Measurements from ENCODE around the gene PARD3B. TPM values are rescaled to one million over a fixed set of nuclear protein-coding genes. Genes with fewer than 3 reads are reported as not detected.

Gene PARD3B
- total RNA-seq, 1 donor from 2014 or later, result 29.4 TPM

- DNase-seq (ENCODE audit: low spot score), result no peak
These were observed 986.3 kb downstream of the PARD3B start for GRCh38 chr2:205531489-205532148.

DNA sequence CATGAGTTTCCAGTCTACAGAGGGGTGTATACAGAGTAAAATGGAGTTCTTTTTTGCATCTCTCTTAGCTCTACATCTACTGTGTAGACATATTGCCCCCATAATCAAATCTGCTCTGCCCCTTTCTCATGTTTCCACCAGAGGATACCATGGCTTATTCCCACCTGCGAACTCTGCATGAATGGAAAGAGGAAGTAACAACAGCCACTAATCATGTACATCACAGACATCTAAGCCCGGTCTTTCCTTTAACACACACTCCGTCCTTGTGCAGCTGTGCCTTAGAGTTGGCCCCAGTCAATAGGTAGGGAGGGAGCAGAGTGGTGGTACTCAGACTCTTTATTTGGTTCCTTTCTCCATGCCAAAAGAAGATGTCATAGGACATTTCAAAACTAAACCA lies 989.7 kb downstream of the PARD3B start:
- DNase-seq (ENCODE audit: low spot score), result no peak

DNA sequence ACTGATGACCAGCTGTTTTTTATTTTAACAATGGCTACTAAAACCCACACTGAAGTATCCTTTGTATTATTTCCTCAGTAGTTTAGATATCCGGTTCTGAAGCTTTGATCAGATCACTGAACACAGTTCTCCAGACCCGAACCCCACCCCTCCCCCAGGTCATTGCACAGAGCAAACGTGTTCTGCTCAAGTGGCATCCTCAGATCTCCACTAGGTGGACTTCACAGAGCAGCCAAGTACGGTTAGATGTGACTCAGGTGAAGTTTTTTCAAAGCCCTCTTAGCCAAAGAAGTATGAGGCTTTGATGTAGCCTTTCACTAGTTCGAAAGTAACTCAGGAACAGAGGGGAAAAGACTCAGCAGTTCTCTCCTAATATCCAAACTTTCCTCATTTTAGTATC lies 994.3 kb downstream of the PARD3B start:
- no peak for DNase-seq (ENCODE audit: low spot score)

- DNase-seq (ENCODE audit: low spot score), result no peak
These were observed 994.8 kb downstream of the PARD3B start for GRCh38 chr2:205540036-205540435.

DNA sequence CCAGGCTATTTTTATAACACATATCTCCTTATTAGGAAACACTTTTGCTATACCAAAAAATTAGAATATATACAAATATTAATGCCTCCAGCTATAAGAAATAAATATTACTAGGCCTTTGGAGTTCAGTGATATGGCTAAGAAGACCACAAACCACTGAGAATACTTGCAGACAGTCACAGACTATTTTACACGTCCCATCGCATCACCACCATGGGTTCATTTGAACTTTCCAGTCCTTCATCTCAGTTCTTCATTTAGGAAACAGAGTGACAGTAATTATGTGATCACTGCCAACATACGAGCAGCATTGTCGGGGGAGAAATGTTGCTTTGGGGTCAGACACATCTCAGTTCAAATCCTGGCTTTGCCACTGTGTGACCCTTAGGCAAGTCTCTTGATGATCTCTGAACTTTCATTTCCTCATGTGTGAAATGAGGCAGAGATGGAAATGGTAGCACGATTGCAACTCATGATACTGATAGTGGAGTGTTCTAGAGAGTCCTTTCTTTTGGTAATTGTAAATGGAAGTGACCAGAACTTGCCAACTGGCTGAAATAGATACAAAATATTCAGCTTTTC lies 998.1 kb downstream of the PARD3B start:
- DNase-seq (ENCODE audit: low spot score), result no peak

GRCh38 chr2:205543937-205544702 lies 998.8 kb downstream of the PARD3B start:
- DNase-seq (ENCODE audit: low spot score), result no peak

- no peak for DNase-seq (ENCODE audit: low spot score)
These were observed 1000.9 kb downstream of the PARD3B start for GRCh38 chr2:205545971-205546816.

DNA sequence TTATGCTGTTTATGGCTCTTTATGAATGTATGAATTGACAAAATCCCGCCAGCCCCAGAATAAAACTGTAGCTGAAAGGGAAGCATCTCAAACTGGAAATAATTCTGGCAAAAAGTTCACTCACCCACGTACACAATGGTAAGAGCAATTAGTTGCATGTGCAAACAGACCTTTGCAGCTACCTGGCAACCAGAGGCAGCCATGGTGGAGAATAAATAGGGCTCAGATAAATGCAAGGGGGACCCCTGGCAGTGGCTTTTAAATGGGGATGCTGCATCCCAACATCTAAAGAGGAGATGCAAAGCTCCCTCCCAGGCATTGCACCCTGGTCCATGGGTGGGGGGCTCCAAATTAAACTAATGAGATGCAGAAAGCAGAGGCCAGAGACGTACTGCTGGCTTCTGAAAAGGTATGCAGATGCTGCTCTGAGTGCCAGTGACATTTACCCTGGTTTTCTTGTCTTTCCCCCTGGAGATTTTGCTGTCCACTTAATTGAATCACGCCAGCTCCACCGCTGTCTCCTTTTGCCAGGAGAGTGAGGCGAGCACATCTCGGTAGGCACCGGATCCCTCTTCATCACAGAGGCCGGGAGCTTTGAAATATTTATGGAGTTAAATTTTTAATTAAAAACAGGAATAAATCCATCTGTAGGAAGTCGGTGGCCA lies 1010.4 kb downstream of the PARD3B start:
- DNase-seq (ENCODE audit: low spot score), result no peak

DNA sequence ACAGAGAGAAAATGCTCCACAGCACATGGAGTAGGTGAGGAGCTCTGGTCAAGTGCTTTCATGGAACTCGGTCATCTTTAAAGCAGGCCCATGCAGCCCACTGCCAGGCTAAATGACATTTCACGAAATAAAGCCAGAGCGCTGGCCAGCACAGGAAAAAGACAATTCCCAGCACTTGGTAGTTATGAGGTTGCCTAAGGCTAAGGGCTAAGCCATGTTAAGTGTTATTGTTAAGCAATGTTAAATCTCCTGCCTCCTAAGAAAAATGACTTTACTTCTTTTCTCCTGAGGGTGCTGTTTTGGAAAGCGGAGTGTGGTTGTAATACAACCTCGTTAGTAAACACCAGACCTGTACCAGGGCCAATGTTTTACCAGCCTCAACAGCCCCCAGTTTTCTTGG lies 1011.1 kb downstream of the PARD3B start:
- DNase-seq (ENCODE audit: low spot score), result no peak

GRCh38 chr2:205556841-205557539 lies 1011.7 kb downstream of the PARD3B start:
- no peak for DNase-seq (ENCODE audit: low spot score)

GRCh38 chr2:205557873-205558272 lies 1012.6 kb downstream of the PARD3B start:
- no peak for DNase-seq (ENCODE audit: low spot score)

- no peak for DNase-seq (ENCODE audit: low spot score)
These were observed 1016.2 kb downstream of the PARD3B start for GRCh38 chr2:205561441-205561840.

GRCh38 chr2:205563646-205564045 lies 1018.4 kb downstream of the PARD3B start:
- DNase-seq (ENCODE audit: low spot score), result no peak

- DNase-seq (ENCODE audit: low spot score), result no peak
These were observed 1019.3 kb downstream of the PARD3B start for GRCh38 chr2:205564346-205565141.

DNA sequence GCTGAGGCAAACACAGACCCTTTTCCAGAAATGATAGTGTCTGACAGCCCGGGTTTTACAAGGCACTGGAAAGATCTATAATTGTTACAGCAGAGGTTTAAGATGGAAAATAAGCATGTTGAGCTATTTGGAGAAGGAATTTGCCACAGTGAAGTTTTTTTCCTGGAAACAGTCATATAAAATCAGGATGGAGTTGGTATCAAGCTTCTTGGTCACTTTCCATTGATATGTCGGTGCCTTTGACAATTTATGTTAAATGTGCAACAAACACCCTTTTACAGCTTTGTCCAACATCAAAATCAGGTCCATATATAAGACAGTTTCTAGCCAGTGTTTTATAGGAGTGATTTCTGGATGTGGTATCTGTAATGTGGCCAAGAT lies 1019.9 kb downstream of the PARD3B start:
- no peak for DNase-seq (ENCODE audit: low spot score)

DNA sequence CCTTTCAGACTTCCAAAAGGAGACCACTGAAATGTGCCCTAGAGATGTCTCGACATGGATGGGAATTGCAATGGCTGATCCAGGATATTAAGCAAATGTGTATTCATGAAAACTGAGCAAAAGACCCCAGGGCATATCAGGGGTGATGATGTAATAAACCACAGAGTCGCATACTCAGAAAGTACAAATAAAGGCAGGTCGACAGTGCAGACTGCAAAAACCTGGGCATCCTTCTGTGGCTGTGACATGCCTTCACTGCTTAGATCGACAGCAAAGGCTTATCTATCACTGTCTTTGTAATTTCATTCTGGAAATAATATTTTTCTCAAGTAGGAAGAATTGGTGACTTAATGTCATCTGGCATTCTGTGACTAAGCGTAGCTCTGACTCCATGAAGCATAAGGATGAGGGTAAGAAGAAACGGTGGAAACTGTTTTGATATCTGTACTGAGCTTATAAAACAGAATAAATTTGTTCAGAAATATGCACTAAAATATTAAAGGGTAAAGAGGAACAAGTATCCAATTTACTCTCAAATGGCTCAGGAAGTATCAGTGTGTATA lies 1021.4 kb downstream of the PARD3B start:
- DNase-seq (ENCODE audit: low spot score), result no peak

DNA sequence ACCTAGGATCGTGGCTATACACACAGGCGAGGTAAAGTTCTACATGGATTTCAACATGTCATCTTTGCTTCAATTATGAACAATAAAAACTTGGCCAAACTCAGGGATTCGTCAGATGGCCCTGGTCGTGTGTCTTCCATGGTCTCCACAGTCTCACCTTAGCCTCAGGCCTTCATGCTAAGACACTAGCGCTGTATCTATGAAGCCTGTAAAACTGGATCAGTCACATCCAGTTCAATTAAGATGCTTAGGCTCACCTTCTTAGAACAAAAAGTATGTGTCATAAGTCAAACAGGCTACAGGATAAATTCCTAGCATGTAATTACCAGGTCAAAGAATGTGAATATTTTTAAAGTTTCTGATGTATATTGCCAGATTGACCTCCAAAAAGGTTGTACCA lies 1023.3 kb downstream of the PARD3B start:
- no peak for DNase-seq (ENCODE audit: low spot score)

GRCh38 chr2:205570648-205571047 lies 1025.4 kb downstream of the PARD3B start:
- no peak for DNase-seq (ENCODE audit: low spot score)

- DNase-seq (ENCODE audit: low spot score), result no peak
These were observed 1026.2 kb downstream of the PARD3B start for GRCh38 chr2:205571360-205571959.
